ENCODE results near the gene RFESD.

DNA sequence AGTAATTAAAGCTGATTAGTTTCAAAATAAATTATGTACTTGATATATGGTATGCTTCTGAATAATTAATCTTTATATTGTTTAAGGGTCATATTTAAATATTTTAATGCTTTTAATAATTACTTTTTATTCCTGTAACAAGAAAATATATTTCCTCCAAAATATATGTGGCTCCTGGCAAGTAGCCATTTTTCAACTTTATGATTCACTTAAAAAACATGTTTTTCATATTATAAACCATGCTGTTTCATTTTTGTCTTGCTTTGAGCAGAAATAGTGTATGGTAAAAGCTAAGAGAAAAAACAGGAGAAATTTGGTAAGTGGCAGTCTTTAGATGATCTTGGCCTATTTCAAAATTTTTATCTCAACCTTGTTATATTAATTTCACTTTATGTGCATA, 21.6 kb downstream of the RFESD start:
- no peak for TF ChIP-seq CTCF (IDR thresholded peaks at IDR 0.05)
- TF ChIP-seq POLR2A (IDR thresholded peaks at IDR 0.05) = no peak

Measured in lower leg skin (tissue), 3 donors.